Activated CD8-positive, alpha-beta memory T cell treated with anti-CD3 and anti-CD28 coated beads for 48 hours (primary cell): Measurements from ENCODE around the gene ALDH2.
"Not testable (repeated sequence)": the region's sequence is repeated elsewhere in the genome, so short reads cannot be mapped to it uniquely, and the experiment has no call there.

Source experiments
- DNase-seq, 3 experiments: peaks; one replicate each; pipeline ENCODE4 v3.0.0-alpha.2; 2020; ENCODE audit warnings: low read depth in 2 of 3, low spot score in 2 of 3

The ALDH2 gene

GRCh38 chr12:111825509-111825908, 58.8 kb downstream of the ALDH2 start:
- DNase-seq = no peak

GRCh38 chr12:111826316-111826715, 59.6 kb downstream of the ALDH2 start:
- no peak for DNase-seq

DNA sequence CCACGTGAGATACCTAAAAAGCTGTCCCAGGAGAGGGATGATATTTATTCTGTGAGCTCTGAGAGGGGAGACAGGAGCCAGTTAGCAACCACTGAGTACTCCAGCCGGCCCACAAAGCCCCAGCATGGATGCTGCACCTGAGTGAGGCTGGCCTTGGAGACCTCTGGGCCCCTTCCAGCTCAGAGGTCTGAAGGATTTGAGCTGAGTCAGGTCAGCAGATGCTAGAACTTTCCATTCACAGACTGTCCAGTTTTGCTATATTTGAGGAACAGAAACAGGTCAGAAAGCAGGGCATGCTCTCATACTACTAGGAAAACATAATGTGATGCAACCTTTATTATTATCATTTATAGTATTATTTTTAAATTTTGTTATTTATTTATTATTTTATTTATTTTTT, 60.3 kb downstream of the ALDH2 start:
- DNase-seq = no peak

GRCh38 chr12:111827907-111828306, 61.2 kb downstream of the ALDH2 start:
- DNase-seq = no peak

GRCh38 chr12:111828338-111828979, 61.7 kb downstream of the ALDH2 start:
- no peak for DNase-seq

GRCh38 chr12:111829635-111830034, 62.9 kb downstream of the ALDH2 start:
- DNase-seq = not testable (repeated sequence)

GRCh38 chr12:111834740-111835386, 68.1 kb downstream of the ALDH2 start:
- DNase-seq = not testable (repeated sequence)

DNA sequence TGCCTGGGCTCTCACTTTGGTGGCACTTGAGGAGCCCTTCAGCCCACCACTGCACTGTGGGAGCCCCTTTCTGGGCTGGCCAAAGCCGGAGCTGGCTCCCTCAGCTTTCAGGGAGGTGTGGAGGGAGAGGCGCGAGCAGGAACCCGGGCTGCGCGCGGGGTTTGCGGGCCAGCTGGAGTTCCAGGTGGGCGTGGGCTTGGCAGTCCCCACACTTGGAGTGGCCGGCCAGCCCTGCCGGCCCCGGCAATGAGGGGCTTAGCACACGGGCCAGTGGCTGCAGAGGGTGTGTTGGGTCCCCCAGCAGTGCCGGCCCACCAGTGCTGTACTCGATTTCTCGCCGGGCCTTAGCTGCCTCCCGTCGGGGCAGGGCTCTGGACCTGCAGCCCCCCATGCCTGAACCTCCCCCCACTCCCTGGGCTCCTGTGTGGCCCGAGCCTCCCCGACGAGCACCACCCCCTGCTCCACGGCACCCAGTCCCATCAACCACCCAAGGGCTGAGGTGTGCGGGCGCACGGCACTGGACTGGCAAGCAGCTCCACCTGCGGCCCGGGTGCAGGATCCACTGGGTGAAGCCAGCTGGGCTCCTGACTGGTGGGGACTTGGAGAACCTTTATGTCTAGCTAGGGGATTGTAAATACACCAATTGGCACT, 68.9 kb downstream of the ALDH2 start:
- not testable (repeated sequence) for DNase-seq

DNA sequence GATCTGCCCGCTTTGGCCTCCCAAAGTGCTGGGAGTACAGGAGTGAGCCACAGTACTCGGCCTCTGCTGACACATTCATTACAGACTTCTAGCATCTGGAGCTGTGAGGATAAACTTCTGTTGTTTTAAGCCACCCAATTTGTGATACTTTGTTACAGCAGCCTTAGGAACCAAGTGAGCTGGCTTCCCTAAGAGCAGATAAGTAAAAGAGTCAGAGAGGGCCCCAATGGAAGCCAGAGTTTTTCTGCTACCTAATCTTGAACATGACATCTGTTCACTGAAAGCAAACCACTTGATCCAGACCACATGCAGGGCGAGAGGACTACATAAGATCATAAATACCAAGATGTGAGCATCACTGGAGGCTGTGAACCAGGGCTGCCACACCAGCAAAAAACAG, 71.6 kb downstream of the ALDH2 start:
- no peak for DNase-seq

GRCh38 chr12:111840807-111841206, 74.1 kb downstream of the ALDH2 start:
- DNase-seq = no peak

- peak in 1 of 3 experiments; percentile 11 for DNase-seq
Measured at GRCh38 chr12:111841236-111841749, 74.6 kb downstream of the ALDH2 start.

GRCh38 chr12:111841750-111842555, 75.2 kb downstream of the ALDH2 start, which contains the start of gene MAPKAPK5:
MAPKAPK5 (plus strand) TSS chr12:111842228; CDS start chr12:111842734, 506 bp downstream.
- peak; percentile 92 to 99 (median 99) for DNase-seq

- DNase-seq = peak in 1 of 3 experiments; percentile 23
Measured at GRCh38 chr12:111842556-111843396, 76.0 kb downstream of the ALDH2 start.

DNA sequence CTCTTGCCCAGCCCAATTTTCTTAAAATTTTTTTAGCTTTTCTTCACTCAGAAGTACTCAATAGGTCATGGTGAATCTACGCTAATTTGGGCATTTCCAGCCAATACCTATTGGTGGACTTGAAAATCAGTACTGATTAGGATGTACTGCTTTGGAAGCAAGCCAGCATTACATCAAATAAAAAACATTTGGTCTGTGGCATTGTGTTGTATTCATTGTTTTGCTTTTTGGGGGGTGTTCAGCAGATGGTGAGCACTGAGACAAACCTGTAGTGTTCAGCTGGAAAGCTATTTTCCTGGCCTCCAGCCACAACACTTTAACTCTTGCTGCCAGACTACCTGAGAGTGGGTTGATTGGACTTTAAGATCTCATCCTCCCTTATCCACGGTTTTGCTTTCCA, 79.3 kb downstream of the ALDH2 start:
- no peak for DNase-seq

DNA sequence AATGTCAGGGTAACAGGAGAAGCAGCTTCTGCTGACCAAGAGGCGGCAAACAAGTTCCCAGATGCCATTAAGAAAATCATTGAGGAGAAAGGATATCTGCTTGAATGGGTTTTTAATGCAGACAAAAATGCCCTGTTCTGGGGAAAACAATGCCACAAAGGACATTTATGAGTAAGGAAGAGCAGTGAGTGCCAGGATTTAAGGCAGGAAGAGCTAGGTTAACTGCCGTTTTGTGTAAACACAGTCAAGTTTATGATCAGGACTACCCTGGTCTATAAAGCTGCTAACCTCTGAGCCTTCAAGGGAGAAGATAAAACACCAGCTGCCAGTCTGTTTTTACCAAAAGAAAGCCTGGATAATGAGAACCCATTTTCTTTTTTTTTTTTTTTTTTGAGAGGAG, 83.8 kb downstream of the ALDH2 start:
- no peak for DNase-seq

DNA sequence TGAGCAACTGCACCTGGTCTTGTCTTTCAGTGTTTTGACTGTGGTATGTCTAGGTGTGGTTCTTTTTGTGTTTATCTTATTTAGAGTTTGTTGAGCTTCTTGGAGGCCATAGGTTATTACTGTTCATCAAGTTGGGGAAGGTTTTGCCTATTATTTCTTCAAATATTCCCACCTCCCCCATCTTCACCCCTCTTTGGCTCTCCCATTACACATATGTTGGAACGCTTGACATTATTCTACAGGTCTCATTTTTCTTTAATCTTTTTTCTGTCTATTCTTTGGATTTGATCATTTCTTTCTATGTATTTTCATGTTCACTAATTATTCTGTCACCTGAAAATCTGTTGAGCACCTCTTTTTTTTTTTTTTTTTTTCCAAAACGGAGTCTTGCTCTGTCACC, 91.5 kb downstream of the ALDH2 start:
- no peak for DNase-seq

DNA sequence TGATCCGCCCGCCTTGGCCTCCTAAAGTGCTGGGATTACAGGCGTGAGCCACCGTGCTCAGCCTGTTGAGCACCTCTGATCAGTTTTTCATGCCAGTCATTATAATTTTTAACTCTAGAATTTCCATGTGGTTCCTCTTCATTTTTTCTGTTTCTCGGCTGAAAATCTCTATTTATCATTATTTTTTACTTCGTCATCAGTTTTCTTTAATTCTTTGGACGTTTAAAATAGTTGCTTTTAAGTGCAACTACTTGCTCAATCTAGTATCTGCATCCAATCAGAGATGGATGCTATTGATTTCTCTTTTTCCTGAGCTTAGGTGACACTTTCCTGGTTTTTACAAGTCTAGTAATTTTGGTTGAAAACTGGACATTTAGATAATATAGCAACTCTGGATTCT, 92.0 kb downstream of the ALDH2 start:
- no peak for DNase-seq

- DNase-seq = no peak
Measured at GRCh38 chr12:111864913-111865312, 98.2 kb downstream of the ALDH2 start.
